Measurements from ENCODE around the gene MORC2. TPM values are rescaled to one million over a fixed set of nuclear protein-coding genes. Genes with fewer than 3 reads are reported as not detected.

Gene MORC2
- polyA plus RNA-seq, 1 donor from 2014 or later = 15.1 TPM

- Histone ChIP-seq H3K9me3 (ENCODE audit: low read length) (no peaks in the 10 kb centered on the region), H2AFZ (ENCODE audit: low read depth, low read length) (no peak overlapping the region), H3K79me2 (replicated peaks; ENCODE audit: insufficient read depth, low read length) (no peaks in the 10 kb centered on the region), H3K9ac (ENCODE audit: low read length) (no peak overlapping the region), H3K36me3 (ENCODE audit: insufficient read depth, low read length) (peaks cover 6% of the 10 kb centered on the region), H3K4me3 (ENCODE audit: low read length) (no peak overlapping the region), H4K20me1 (ENCODE audit: insufficient read depth) (no peaks in the 10 kb centered on the region), H3F3A (ENCODE audit: insufficient read depth, low read length, poor library complexity, severe bottlenecking) (no peaks in the 10 kb centered on the region), H3K9me2 (ENCODE audit: insufficient read depth, low read length) (no peaks in the 10 kb centered on the region), H3K4me2 (ENCODE audit: low read length) (no peak overlapping the region), H3K27me3 (ENCODE audit: insufficient read depth, low read depth, low read length) (no peaks in the 10 kb centered on the region), H3K27ac (ENCODE audit: low read length) (no peak overlapping the region)
- TF ChIP-seq REST (IDR thresholded peaks at IDR 0.05; ENCODE audit: borderline replicate concordance) = no peak
- no peak for TF ChIP-seq EP300 (conservative IDR thresholded peaks at IDR 0.05; ENCODE audit: poor library complexity, severe bottlenecking)
- no peak for TF ChIP-seq SMC3 (conservative IDR thresholded peaks at IDR 0.05; ENCODE audit: poor library complexity)
- no peak for TF ChIP-seq RAD21 (conservative IDR thresholded peaks at IDR 0.05)
- no peak for TF ChIP-seq POLR2AphosphoS5 (IDR thresholded peaks at IDR 0.05)
- TF ChIP-seq CTCF (IDR thresholded peaks at IDR 0.05; ENCODE audit: poor library complexity, severe bottlenecking) = no peak
- TF ChIP-seq MXI1 (conservative IDR thresholded peaks at IDR 0.05; ENCODE audit: poor library complexity, severe bottlenecking) = no peak
- TF ChIP-seq TAF1 (IDR thresholded peaks at IDR 0.05; ENCODE audit: low read depth) = no peak
- TF ChIP-seq EZH2 (IDR thresholded peaks at IDR 0.05; ENCODE audit: borderline replicate concordance, insufficient read depth, low read length, poor library complexity, severe bottlenecking) = no peak
These were observed 79.1 kb downstream of the MORC2 start for GRCh38 chr22:30889268-30889995.

- Histone ChIP-seq H3K27ac (ENCODE audit: low read length) (no peak overlapping the region), H4K20me1 (ENCODE audit: insufficient read depth) (no peaks in the 10 kb centered on the region), H3K9me3 (ENCODE audit: low read length) (no peaks in the 10 kb centered on the region), H3K36me3 (ENCODE audit: insufficient read depth, low read length) (peaks cover 6% of the 10 kb centered on the region), H3K9ac (ENCODE audit: low read length) (no peak overlapping the region), H3K27me3 (ENCODE audit: insufficient read depth, low read depth, low read length) (no peaks in the 10 kb centered on the region), H3K79me2 (replicated peaks; ENCODE audit: insufficient read depth, low read length) (no peaks in the 10 kb centered on the region), H3K9me2 (ENCODE audit: insufficient read depth, low read length) (no peaks in the 10 kb centered on the region), H3F3A (ENCODE audit: insufficient read depth, low read length, poor library complexity, severe bottlenecking) (no peaks in the 10 kb centered on the region), H3K4me3 (ENCODE audit: low read length) (no peak overlapping the region), H3K4me2 (ENCODE audit: low read length) (no peak overlapping the region), H2AFZ (ENCODE audit: low read depth, low read length) (no peak overlapping the region)
- TF ChIP-seq EZH2 (IDR thresholded peaks at IDR 0.05; ENCODE audit: borderline replicate concordance, insufficient read depth, low read length, poor library complexity, severe bottlenecking) (no peak), RAD21 (conservative IDR thresholded peaks at IDR 0.05) (no peak), POLR2AphosphoS5 (IDR thresholded peaks at IDR 0.05) (no peak), CTCF (IDR thresholded peaks at IDR 0.05; ENCODE audit: poor library complexity, severe bottlenecking) (no peak)
These were observed 80.7 kb downstream of the MORC2 start for GRCh38 chr22:30887861-30888260.

Measured in neural cell (in vitro differentiated cells).